BJ (cell line): ENCODE data around the gene GPR158. TPM values are rescaled to one million over a fixed set of nuclear protein-coding genes. Genes with fewer than 3 reads are reported as not detected.
"Not testable (repeated sequence)": the region's sequence is repeated elsewhere in the genome, so short reads cannot be mapped to it uniquely, and the experiment has no call there.

ENCODE experiments used
- CTCF ChIA-PET: fragments of 350-600 bp; formaldehyde crosslinking; extraction: SDS; loops from one replicate; lab custom pipeline; 2021; ENCODE audit warnings: antibody characterized with exemption, inconsistent platforms; lab: Yijun Ruan, JAX
- POLR2A ChIA-PET: fragments of 300-600 bp; sonication (Branson Sonifier 250); formaldehyde crosslinking; extraction: SDS; loops from one replicate; lab custom pipeline; 2021; ENCODE audit warnings: antibody characterized with exemption; lab: Charles Lee
- DNase-seq: peaks from one replicate; pipeline ENCODE4 v3.0.0-alpha.2; 2011; ENCODE audit warnings: low read depth
- H3K27me3 ChIP-seq: 2 replicates; pipeline ENCODE4 v1.6.0; 2011; ENCODE audit warnings: low read length; ENCODE audit not compliant: control insufficient read depth, insufficient read depth
- H3K36me3 ChIP-seq: 2 replicates; pipeline ENCODE4 v1.5.1; 2011; ENCODE audit warnings: low read length; ENCODE audit not compliant: control insufficient read depth, insufficient read depth
- H3K4me3 ChIP-seq: 2 replicates; pipeline ENCODE4 v1.5.1; 2011; ENCODE audit warnings: low read depth, mild to moderate bottlenecking, control low read depth, low read length
- CTCF ChIP-seq: IDR thresholded peaks from 2 replicates; pipeline ENCODE4 v1.5.1; 2011; ENCODE audit warnings: low read depth, mild to moderate bottlenecking, control low read depth, inconsistent platforms, low read length, moderate library complexity; ENCODE audit not compliant: insufficient read depth
- polyA plus RNA-seq: library from polyadenylated mRNA; depleted of rRNA; stranded (reverse); fragments of >200 nt; gene quantifications from 2 replicates; pipeline ENCODE4 v1.2.3, GENCODE V29; 2011

Gene GPR158
- polyA plus RNA-seq, 1 experiment = 0.01 TPM

GRCh38 chr10:25142116-25142864, 32.5 kb upstream of the GPR158 start:
- ChIA-PET CTCF (interaction anchor here (0.7 kb wide), 1 partner anchor 29 kb away, joined by 3 read pairs; no protein-coding TSS in a partner anchor), POLR2A (no interaction called here)
- no peak for DNase-seq
- Histone ChIP-seq H3K4me3 (no peak overlapping the region), H3K36me3 (no peaks in the 10 kb centered on the region), H3K27me3 (no peaks in the 10 kb centered on the region)
- no peak for TF ChIP-seq CTCF

DNA sequence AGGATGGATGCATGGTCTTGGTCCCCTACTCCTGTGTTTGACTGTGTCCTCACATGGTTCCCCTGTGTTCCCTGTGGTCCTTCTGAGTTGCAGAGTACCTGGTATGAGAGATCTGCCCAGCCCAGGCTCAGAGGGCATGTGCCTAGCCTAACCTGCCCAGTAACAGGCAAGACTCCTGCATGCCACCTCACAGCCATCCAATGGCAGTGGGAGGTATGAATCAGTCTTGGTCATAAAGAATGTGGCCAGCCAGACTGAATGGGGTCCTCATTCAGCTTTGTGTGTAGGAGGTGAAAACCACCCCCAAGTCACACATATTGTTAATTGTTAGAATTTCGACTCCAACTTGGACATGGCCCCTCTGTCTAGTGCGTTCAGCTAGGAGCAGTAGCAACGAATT, 17.2 kb upstream of the GPR158 start:
- Histone ChIP-seq H3K27me3 (no peaks in the 10 kb centered on the region), H3K36me3 (no peaks in the 10 kb centered on the region), H3K4me3 (no peak overlapping the region)
- no peak for TF ChIP-seq CTCF
- ChIA-PET POLR2A (no interaction called here), CTCF (no interaction called here)
- no peak for DNase-seq

GRCh38 chr10:25159591-25159990, 15.2 kb upstream of the GPR158 start:
- TF ChIP-seq CTCF = no peak
- Histone ChIP-seq H3K4me3 (no peak overlapping the region), H3K27me3 (no peaks in the 10 kb centered on the region), H3K36me3 (no peaks in the 10 kb centered on the region)
- ChIA-PET CTCF (interaction anchor here (1.0 kb wide), 1 partner anchor 20 kb away, joined by 4 read pairs; no protein-coding TSS in a partner anchor), POLR2A (no interaction called here)
- DNase-seq = no peak

DNA sequence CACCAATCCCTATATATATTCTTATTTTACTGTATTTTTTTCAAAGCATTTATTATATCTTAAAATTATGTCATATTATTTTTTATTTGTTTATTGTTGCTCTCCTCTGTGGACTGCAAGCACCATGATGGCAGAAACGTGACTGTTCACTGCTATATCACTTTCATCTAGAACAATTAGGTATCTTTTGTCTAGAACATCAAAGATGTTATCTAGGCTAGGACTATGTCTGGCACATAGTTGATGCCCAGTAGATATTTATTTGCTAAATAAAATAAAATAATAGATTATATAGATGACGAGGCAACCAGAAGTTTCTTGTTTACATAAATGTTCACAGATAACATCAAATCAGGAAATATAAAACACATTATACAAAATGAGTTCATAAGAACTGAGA, 12.4 kb upstream of the GPR158 start:
- ChIA-PET POLR2A (no interaction called here), CTCF (interaction anchor here (0.8 kb wide), 1 partner anchor 49 kb away, joined by 3 read pairs; no protein-coding TSS in a partner anchor)
- H3K4me3 ChIP-seq = no peak overlapping the region
- no peaks in the 10 kb centered on the region for H3K27me3 ChIP-seq
- H3K36me3 ChIP-seq = no peaks in the 10 kb centered on the region
- no peak for TF ChIP-seq CTCF
- no peak for DNase-seq

- DNase-seq, H3K4me3 ChIP-seq, POLR2A ChIA-PET, H3K27me3 ChIP-seq, H3K36me3 ChIP-seq, CTCF ChIA-PET: not testable (repeated sequence)
These were observed 11.3 kb upstream of the GPR158 start for GRCh38 chr10:25163464-25163863.

DNA sequence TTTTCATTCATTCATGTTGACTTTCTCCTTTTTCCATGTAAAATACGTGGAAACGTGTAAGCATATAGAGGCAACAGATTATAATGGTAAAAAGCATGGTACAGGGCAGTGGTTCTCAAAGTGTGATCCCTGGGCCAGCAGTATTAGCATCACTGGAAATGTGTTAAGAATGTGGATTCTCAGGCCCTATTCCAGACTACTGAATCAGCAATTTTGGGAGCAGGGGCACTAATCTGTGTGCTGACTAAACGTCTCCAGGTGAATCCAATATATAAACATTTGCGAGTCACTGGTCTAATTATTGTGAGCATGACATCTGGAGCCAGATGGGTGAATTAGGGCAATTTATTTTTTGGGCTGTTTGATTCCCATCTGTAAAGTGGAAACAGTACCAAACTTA, 5.1 kb upstream of the GPR158 start:
- Histone ChIP-seq H3K27me3 (no peaks in the 10 kb centered on the region), H3K36me3 (no peaks in the 10 kb centered on the region), H3K4me3 (no peak overlapping the region)
- DNase-seq = no peak
- ChIA-PET CTCF (no interaction called here), POLR2A (no interaction called here)
- TF ChIP-seq CTCF = no peak
